NCI-H1048 (cell line): Measurements from ENCODE around the gene IGF2.

Source experiments
- DNase-seq: peaks from one replicate; lab custom pipeline; 2025; lab: John Stamatoyannopoulos, UW

IGF2 gene

DNA sequence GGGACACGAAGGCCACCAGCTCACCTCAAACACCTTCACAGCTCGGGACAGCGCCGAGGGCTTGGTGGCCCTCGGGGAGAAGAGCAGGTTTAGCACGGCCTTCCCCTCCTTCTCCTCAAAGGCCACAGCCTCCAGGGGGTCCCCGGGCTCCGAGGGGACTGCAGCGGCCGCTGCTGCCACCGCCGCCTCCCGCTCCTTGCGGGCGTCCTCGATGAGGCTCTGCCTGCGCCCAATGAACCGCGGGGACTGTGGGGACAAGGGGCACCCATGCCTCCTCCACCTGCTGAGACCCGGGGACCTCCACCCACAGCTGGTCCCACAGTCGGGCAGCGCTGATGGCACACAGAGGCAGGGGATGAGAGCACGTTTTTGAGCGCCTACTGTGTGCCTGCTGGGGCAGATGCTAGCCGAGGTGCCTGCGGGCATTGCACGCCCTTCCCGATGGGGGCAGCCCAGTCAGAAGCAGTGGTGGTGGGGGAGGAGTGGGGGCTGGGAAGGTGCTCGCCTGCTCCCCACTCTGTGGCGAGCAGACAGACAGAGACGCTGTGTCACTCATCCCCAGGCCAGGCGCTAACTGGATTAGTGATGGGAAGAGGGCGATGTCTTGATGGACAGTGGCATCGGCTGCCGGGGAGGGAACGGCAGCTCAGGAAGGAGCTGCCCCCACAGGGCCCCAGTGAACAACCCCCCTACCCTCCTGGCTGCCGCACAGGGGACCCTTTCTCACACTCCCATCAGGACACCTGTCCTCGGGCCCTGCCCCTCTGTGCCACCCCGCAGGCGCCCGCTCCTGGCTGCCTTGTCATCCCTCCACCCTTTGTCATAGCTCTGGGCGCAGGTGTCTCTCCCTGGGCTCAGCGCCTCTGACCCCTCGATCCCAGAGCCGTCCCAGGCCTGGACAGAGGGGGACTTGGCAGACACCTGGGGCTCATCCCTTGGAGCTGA is 30.7 kb upstream of the IGF2 start:
- no peak for DNase-seq

DNA sequence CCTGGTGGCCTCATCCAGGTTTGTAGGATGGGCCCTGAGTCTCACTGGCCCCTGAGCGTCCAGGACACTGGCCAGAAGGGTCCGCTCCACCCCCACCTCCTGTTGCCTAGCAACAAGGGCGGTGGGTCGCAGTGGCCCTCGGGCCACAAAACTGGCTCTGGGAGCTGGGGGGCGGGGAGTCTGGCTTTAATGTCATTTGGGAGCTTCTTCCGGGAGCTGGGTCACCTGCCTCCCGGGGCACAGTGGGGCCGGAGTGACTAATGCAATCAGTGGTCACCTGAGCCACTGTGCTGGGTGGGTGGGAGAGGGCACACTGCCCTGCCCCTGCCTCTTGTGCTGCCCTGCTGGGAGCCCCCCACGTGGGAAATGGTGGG is 29.8 kb upstream of the IGF2 start:
- no peak for DNase-seq

DNA sequence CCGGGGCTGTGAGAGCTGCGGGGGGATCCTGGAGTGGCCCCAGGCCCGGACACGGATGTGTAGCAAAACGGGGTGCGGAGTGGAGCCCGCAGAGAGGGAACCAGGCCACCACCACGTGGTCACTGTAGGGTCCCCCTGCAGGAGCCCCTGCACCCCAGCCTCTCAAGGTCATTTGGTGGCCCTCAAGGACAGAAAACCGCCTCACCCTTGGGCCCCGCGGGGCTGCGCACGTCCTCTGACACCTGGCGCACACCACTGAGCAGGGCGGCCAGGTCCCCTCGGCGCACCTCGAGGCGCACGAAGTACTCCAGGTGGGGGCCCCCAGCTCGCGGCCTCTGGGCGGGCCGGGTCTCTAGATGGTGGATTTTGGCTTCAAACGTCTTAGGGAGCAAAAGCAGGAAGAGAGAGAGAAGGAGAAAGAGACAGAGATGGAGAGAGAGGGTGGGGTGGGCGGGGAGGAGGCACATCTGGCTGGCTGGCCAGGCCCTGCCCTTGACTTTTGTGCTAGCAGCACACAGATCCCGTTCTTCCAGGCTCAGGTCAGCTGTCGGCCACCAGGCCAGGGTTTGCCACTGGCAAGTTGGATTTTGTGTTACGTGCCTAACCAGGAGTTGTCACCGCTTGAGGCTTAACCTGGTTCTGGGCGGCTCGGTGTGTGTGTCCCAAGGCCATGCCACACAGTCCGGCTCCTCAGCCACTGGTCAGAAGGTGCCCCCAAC is 29.3 kb upstream of the IGF2 start:
- DNase-seq, result no peak

DNA sequence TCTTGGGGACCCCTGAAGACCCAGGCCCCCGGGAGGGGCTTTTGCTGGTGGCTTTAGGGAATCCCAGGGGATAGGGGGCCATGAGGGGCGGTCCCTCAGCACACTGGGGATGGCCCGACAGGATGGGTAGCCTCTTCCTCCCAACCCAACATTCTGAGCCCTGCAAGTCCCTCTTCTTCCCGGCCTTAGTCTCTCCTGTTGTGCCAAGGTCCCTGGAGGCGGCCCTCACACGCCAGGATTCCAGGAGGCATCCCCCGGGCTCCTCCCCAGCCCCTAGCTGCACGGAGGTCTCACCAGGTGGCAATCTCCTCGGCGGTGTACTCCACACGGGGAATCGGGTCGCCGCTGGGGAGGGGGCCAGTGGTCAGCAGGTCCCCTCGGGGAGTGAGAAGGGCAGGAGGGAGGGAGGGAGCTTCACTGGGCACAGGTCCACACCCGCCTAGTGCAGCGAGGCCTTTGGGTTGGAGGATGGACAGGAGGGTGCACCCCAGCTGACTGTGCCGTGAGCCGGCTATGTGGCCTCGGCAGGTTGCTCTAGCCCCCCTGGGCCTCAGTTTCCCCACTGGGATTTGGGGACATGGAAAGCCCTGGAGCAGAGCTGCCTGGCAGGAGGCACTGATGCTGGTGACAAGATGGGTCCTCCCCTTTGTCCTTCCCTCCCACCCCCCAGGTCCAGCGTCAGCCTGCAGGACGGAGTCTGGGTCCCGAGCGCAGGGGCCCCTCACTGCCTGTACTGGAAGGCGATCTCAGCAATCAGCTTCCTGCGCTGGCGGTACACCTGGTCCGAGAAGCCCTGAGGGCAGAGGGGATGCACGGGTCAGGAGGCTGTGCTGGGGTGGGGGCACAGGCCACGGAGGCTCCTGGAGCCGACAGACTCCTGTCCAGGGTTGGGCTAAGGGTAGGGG is 28.2 kb upstream of the IGF2 start:
- no peak for DNase-seq

DNA sequence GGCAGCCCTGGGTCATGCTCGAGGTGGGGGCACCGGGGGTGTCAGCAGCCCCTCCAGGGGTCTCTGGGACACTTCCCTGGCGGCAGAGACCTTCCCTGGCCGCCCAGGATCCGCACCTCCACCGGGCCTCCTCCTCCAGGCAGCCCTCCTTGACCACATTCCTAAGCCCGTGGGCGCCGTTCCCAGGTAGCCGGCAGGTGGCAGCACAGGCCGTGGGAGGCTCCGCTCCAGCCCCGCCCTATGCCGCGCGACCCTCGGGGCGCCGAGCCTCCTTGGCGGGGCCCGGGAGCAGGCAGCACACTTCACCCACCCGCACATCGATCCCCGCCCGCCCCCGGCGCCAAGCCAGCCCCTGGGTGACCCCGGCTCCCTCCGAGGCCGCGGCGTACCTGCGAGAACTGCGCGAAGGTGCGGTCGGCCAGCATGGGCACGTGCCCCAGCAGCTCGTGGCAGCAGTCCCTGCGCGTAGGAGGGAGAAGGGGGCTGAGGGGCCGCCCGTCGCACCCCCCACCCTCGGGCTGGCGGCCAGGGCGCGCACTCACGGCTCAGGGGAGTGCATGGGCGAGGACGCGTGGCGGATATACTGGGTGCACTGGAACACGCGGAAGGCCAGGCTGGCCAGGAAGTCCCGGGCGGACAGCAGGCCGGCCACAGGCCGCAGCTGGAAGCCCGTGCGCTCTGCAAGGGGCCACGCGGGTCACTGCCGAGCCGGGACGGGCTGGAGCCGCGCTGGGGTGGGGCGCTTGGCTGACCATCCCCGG is 27.1 kb upstream of the IGF2 start:
- DNase-seq, result no peak

DNA sequence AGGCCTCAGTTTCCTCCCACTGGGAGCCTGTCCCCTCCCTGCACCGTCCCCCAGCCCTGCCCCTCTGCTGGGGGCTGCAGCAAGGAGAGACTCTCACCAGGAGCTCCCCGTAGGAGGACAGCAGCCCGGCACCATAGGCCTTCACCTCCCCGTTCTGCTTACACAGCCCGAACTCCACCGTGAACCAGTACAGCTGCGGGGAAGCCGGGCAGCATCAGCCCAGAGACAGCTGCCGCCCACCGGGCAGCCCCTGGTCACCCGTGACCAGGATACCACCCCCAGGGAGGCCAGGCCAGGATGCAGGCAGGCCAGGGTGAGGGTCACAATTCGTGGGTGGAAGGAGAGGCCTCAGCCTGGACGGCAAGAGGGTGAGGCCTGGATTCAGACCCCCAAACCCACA is 26.4 kb upstream of the IGF2 start:
- DNase-seq, result no peak

DNA sequence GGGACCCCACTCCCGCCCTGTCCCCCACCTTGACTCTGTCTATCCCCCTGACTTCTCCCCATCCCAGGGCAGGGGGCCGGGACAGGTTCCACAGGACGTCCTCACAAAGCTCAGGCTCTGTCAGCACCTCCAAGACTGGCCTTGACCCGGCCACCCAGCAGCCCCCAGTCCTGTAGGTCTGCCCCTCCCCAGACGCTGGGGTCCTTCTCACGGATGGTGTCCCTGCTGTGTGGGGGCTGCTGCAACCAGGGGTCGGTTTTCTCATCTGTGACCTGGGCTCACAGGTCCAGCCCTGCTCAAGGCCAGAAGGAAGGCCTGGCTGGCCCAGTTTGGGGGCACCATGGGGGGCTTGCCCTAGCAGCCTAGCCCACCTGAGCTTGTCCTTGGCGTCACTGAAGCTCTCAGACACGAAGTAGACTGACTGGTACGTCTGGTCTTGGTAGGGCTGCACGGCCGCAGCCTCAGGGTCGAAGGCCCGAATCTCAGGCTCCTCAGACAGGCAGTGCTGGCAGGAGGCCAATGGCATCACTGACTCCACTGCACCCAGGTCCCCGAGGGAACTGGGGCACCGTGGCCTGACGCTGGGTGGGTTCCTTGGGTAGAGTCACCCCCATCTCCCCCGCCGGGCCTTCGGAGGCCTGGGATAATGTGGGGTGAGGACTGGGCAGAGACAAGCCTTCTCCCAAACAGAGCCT is 25.8 kb upstream of the IGF2 start:
- no peak for DNase-seq

DNA sequence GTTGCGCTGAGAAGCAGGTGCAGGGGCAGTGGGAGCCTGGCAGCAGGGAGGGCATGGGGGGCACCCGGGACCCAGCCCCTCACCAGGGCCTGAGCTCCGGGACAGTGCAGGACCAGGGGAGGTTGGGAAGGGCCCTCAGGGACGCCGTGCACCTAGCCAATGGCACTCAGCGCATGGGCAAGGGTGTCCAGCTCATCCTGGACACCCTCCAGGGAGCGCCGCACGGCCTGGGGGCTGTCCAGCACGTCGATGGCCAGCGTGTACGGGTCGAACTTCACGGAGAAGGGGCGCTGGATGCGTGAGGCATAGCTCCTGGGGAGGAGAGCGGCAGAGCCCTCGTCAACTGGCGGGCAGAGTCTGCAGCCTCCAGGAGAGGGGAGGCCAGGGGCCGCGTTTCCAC is 24.9 kb upstream of the IGF2 start:
- no peak for DNase-seq

DNA sequence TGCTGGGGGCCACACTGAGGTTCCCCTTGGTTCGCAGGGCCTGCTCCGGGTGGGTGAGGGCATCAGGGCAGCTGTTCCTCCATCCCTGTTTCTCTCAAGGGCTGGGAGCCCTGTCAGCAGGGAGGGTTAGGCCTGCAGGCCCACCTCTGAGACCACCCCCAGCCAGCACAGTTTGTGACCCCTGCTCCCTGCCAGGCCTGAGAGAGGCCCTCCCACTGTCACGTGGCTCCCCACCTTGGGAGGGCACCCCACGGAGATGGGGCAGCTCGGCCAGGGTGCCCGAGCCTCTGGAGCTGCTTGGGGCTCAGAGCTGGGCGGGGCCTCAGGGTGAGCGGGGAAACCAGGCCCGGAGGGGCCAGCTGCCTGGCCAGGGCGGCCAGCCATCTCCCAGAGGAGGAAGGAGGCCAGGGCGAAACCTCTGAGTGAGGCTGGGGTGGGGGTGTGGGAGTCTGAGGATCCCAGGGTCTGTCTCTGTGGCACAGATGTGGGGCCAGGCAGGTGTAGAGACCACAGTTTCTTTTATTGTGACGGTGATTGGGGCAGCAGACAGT is 24.3 kb upstream of the IGF2 start:
- no peak for DNase-seq

DNA sequence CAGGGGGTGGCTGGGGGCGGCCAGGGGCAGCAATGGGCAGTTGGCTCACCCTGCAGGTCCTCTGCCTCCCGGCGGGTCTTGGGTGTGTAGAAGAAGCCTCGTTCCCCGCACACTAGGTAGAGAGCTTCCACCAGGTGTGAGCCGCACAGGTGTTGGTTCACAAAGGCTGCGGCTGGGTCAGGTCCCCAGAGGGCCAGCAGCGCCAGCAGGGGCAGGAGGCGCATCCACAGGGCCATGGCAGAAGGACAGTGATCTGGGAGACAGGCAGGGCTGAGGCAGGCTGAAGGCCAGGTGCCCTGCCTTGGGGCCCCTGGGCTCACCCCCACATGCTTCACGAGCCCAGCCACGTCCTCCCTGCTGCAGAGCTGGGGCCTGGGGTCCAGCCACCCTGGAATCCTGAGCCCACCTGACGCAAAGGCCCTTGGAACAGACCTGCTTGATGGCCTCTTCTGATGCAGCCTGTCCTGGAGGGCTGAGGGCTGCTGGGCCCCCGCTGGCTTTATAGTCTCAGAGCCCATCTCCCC is 21.6 kb upstream of the IGF2 start, which contains the start of gene INS:
Gene INS (minus strand): TSS at position 474 of the 524 bp plus-strand sequence. CDS start 238 bp downstream, at position 236.
- no peak for DNase-seq

DNA sequence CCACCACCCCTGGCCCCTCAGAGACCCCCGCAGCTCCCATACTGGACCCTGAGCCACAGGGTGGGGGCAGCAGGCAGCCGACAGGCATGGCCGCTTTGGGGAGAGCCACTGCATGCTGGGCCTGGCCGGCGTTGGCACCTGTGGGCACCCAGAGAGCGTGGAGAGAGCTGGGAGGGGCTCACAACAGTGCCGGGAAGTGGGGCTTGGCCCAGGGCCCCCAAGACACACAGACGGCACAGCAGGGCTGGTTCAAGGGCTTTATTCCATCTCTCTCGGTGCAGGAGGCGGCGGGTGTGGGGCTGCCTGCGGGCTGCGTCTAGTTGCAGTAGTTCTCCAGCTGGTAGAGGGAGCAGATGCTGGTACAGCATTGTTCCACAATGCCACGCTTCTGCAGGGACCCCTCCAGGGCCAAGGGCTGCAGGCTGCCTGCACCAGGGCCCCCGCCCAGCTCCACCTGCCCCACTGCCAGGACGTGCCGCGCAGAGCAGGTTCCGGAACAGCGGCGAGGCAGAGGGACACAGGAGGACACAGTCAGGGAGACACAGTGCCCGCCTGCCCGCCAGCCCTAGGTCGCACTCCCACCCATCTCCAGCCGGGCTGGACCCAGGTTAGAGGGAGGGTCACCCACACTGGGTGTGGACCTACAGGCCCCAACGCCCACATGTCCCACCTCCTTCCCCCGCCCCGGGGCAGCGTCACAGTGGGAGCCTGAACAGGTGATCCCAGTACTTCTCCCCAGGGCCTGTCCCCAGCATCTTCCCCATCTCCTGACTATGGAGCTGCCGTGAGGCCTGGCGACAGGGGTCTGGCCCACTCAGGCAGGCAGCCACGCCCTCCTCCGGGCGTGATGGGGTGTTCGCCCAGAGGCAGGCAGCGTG is 20.6 kb upstream of the IGF2 start:
- no peak for DNase-seq

DNA sequence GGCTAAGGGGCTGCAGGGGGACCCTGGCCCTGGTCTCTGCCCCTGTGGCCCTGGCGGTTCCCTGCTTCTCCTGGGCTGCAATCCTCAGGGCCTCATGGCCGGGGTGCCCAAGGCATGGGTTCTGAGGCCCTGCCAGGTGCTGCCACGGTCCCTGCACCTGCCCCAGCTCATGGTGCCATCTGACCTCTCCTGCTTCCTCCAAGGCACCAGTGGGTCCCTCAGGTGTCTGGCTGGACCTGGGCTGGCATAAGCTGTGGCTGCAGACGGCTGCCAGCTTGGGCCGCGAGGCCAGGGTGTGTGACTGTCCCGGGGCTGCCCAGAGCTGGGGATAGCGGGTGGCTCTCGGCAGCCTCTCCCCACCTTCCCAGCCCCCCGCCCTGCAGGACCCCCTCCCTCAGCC is 19.8 kb upstream of the IGF2 start:
- no peak for DNase-seq

DNA sequence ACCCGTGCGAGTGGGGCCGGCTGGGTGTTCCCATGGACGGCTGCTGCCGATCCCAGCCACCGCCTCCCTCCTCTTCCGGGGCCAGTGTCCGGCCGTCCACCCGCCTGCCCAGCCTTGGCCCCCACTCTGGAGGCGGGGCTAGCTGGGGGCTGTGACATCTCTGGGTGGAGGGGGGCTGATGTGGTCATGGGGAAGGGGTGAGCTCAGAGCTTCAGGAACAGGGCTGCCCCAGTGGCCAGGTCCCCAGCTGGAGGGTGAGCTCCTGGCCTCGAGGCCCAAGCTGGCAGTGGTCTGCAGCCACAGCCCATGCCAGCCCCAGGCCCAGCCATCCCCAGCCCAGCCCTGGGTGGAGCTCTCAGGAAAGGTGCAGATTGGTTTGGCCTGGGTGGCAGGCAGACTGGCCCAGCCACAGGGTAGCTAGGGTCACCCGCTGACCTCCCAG is 19.1 kb upstream of the IGF2 start:
- DNase-seq, result no peak

DNA sequence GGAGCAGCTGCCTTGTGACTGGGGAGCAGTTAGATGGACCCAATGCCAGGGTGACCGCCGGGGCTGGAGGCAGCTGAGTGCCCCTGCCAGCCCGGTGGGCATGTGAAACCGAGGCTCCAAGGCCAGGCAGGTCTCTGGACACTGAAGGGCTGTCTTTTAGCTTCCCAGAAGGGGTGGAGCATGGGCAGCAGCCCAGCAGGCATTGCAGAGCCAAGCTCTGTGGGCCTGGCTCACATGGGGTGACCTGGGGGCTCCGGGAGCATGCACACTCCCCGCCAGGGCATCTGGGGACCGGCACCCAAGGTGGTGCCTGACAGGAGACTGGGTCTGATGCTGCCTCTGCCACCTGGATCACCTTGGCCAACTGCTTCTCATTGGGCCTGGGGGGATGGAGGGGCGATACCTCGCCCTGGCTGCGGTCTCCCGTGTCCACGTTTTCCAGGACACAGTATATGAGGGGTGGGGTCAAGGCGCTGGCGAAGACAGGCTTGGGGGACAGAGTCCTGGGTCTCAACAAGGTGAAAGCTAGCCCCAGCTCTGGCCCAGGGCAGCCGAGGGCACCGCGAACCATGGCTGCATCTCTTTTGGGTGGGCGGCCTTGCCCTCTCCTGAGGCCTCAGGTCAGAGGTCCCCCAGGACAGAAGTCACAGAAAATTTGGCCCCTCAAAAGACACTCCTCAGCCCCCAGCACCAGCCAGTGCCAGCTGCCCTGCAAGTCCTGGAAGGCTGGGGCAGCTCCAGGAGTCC is 18.3 kb upstream of the IGF2 start:
- no peak for DNase-seq

DNA sequence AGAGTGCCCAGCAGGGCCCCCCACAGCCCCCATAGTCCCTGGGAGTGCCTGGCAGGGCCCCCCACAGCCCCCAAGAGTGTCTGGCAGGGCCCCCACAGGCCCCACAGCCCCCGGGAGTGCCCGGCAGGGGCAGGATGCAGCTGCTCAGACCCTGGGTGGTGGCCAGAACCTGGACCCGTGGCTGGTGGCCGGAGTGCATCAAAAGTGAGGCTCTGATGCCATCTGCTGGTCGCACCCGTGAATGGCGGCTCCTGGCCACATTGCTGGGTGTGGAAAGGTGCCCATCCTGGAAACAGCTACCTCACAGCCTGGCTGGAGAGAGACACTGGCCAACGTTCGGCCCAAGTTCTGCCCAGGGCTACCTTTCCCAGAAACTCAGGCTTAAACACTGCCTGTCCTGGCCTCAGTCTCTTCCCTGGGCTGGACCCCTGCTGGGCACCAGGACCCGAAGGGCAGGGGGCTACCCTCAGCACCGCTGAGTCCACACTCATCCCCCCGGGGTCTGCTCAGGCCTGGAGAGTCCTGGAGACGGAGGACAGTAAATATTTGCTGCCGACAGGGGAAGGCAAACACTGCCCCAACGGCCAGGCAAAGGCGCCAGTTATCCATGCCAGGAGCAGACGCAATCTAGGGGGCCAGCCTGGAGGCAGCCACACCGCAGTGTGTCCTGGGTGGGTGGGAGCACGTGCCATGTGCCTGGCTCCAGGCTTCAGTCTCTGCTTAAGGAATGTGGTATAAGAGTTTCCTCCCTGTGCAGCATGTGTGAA is 17.4 kb upstream of the IGF2 start:
- DNase-seq, result no peak

DNA sequence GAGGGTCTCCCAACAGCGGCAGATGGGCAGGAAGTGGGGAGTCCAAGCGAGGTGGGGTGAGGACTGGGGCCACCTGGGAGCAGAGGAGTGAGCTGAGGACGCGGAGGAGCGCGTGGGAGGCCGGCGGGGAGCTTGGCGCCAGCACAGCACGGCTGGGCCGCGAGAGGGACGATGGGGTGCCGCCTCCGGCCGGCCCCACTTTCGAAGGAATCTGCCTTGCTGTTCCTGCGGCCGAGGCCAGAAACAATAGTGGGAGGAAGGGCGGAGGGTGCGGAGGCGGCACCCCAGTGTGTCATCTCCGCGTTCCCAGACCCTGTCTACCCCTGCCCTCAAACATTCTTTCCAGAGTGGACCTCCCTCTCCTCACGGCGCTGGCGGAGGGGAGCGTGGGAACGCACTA is 16.3 kb upstream of the IGF2 start:
- no peak for DNase-seq

DNA sequence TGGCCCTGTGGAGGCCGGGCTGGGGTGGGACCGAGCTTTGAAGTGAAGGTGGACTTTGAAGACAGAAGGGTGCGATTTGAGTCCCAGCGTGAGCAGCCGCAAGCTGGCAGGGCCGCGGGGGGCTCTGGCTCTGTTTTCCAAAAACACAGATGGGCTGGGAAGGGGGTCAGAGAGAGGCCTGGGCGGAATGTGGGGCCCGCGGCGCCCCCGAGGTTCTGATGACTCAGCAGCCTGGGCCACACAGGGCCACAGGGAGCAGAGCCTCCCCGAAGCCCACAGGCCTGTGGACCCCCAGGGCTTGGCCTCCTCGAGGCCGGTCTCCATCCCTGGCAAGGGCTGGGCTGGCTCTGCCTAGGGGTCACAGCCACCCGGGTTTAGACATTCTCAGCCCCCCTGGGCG is 15.7 kb upstream of the IGF2 start:
- DNase-seq, result no peak

DNA sequence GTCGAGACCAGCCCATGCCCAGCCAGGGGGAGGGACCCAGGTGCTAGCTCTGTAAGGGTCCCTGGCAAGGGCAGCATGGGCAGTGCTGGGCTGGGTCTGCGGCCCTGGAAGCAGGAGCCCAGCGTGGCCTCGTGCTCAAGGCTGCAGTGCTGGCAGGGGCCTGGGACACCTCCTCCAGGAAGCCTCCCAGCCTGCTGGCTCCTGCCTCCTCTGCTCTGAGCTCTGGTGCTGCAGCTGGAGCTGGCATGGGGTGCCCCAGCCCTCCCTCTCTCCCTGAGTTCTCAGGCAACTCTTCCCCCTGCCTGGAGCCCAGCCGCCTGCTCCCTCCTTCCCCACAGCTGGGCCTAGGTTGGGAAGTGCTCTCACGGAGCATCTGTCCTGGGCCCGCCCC is 15.0 kb upstream of the IGF2 start:
- no peak for DNase-seq
